ENCODE results near the gene SIVA1. TPM values are rescaled to one million over a fixed set of nuclear protein-coding genes. Genes with fewer than 3 reads are reported as not detected.

Gene SIVA1
- total RNA-seq = 125 TPM

GRCh38 chr14:104752735-104753527 is at the start of gene SIVA1:
Gene SIVA1, plus strand, starts transcription at chr14:104753147. Its CDS starts 55 bp downstream, at chr14:104753202.

GRCh38 chr14:104723651-104724406 is 29.1 kb upstream of the SIVA1 start, which contains the start of gene ADSS1:
Gene ADSS1, plus strand, starts transcription at chr14:104724229. Its CDS starts 42 bp downstream, at chr14:104724271.

GRCh38 chr14:104794993-104795780 is 42.2 kb downstream of the SIVA1 start, which contains the start of gene AKT1:
Gene AKT1, minus strand, starts transcription at chr14:104795748. Its CDS starts 3,105 bp downstream, at chr14:104792643.

GRCh38 chr14:104800771-104801519 is 48.0 kb downstream of the SIVA1 start, which contains the start of gene ZBTB42:
Gene ZBTB42, plus strand, starts transcription at chr14:104801101. Its CDS starts 97 bp downstream, at chr14:104801198.

Other genes with a start within 250 kb of the SIVA1 start
- gene C14orf180, start 173.4 kb upstream of the SIVA1 start, total RNA-seq = 0.49 TPM
- gene TMEM179, start 148.4 kb upstream of the SIVA1 start, total RNA-seq = 24.7 TPM
- 43.8 TPM for gene INF2, start 63.5 kb upstream of the SIVA1 start, total RNA-seq
- gene ADSS1, start 28.9 kb upstream of the SIVA1 start, total RNA-seq = 17.1 TPM
- 122 TPM for gene AKT1, start 42.6 kb downstream of the SIVA1 start, total RNA-seq
- 5.4 TPM for gene ZBTB42, start 48.0 kb downstream of the SIVA1 start, total RNA-seq
- gene CEP170B, start 112.1 kb downstream of the SIVA1 start, total RNA-seq = 16.4 TPM
- 3.1 TPM for gene PLD4, start 171.7 kb downstream of the SIVA1 start, total RNA-seq
- gene AHNAK2, start 225.2 kb downstream of the SIVA1 start, total RNA-seq = 20.0 TPM
- 9.3 TPM for gene CLBA1, start 232.6 kb downstream of the SIVA1 start, total RNA-seq